Glomerular endothelial cell (primary cell): ENCODE results near the gene NPM1. TPM values are rescaled to one million over a fixed set of nuclear protein-coding genes. Genes with fewer than 3 reads are reported as not detected.

Experiments
- DNase-seq: peaks from one replicate; pipeline ENCODE4 v3.0.0-alpha.2; 2011; ENCODE audit warnings: low read depth, low spot score; ENCODE audit errors: extremely low read depth
- total RNA-seq: library from RNA; depleted of rRNA; stranded (reverse); fragments of >200 nt; gene quantifications from 2 replicates; pipeline ENCODE4 v1.2.3, GENCODE V29; 2015

The NPM1 gene
- total RNA-seq, 1 donor from 2014 or later = 685 TPM

DNA sequence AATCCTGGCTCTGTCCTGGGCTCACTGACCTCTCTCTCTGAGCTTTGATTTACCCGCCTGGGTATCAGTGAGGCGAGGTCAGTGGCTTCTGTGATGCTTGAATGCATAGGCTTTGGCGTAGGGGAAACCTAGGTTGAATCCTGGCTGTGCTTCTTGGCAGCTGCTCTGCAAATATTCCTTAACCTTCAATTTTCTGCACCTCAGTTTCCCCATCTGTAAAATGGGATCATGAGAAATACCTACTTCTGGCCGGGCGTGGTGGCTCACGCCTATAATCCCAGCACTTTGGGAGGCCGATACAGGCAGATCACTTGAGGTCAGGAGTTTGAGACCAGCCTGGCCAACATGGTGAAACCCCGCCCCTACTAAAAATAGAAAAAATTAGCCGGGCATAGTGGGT is 39.0 kb downstream of the NPM1 start:
- no peak for DNase-seq

DNA sequence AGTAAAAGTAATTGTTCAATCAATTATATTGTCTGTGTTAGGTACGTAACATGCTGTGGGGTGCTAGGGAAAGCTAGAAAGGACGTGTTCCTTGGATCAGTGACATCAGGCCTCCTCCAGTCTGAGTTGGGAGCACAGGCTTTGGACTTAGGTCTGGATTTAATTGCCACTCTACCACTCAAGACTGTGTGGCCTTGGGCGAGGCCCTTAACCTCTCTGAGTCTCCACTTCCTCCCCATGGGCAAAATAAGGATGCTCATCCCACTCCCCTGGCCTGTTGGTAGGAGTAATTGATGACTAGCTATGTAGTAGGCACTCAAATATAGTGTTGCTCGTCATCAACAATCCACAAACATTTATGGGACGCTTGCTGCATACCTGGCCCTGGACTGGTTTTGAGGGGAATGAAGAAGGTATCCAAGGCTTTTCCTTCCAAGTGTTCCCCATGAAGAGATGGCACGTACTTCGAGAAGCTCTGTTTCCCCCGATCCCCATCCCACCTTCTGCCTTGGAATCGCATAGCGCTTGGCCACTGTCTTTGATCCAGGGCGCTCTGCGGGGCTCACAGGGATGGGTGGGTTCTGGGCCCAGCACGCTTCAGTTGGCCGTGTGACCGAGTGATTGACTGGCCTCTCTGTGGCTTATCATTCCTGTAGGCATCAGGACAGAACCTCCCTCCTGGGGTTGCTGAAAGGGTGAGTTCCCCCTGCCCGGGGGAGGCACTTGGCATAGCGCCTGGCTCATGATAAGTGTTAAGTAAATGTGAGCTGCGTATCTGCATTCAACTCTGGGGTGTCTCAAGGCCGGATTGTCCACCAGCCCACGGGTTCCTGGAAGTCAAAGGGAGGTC is 39.9 kb downstream of the NPM1 start:
- no peak for DNase-seq

DNA sequence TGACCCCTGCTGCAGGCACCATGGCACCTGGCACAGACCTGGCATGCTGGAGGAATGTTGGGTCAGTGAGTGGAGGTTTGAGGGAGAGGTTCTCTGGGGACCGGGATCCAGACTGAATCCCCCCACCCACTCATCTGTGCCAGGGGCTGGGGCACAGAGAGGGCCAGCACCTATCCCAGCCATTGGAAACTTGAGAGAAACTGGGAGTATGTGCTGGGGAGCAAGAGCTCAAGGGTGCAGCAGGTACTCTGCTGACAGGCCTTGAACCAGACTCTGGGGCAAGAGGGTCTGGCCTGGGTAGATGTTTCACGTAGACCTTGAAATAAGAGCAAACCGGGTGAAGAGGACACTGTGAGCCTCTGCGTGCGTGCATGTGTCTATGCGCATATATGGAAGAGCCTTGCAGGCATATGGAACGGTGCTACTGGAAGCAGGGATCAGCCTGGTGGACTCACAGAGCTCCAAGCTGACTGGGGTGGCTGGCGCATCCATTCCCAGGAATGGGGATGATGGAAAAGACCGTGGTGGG is 40.6 kb downstream of the NPM1 start:
- DNase-seq = no peak

GRCh38 chr5:171428809-171429542 is 41.3 kb downstream of the NPM1 start:
- DNase-seq = no peak

GRCh38 chr5:171429543-171429910 is 41.9 kb downstream of the NPM1 start:
- DNase-seq = no peak

DNA sequence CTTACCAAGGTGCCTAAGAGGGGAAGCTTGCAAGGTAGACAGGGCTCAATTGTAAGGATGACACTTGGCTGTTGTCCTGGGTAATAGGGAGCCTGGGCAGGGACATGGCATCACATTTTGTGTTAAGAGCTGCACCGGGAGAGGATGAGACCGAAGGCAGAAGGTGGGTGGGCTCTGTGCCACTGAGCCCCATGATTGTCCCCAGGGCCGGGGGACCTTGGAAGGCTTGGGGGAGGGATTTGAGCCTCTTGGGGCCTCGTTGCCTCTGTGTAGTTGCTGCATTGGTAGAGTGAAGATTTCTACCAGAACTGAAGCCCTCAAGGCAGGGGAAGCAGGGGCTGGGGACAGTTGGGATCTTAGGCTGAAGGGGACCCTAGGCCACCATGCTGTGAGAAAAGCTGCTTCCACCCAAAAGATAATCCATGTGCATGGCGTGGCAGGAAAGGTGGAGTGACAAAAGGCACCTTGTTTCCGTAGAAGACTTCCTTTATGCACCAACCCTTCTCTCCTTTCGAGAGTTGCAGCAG is 43.7 kb downstream of the NPM1 start:
- DNase-seq = no peak

GRCh38 chr5:171432076-171432475 is 44.4 kb downstream of the NPM1 start:
- DNase-seq = no peak

DNA sequence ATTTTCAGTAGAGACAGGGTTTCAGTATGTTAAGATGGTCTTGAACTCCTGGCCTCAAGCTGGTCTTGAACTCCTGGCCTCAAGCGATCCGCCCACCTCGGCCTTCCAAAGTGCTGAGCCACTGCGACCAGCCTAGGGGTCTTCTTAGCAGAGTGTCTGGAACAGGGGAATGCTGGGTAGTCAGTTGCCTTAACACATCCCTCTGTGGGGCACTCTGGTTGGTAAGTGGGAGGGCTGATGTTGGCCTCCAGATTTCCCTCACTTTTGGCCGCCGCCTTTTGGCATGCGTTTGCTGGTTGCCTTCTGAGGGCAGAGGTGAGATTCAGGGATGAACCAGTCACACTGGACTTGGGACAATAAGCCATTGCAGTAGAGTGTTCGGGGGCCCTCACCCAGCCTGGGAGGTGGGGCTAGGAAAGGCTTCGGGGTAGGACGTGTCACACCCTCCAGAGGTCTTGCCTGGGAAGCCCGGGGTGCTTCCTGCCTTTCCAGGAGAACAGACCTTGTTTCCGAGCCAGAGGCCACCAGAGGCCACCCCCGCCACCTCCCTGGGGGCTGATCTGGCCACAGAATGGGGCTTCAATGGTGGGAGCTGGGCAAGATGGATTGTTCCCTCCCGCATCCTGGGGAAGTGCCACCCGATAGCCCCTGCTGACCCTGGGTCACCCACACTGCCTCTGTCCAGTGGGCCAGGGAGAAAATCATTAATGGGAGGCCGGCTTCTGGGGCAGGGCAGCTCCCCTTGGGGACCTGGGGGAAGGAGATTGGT is 45.1 kb downstream of the NPM1 start:
- no peak for DNase-seq

- no peak for DNase-seq
Measured at GRCh38 chr5:171433352-171433698, 45.7 kb downstream of the NPM1 start.

DNA sequence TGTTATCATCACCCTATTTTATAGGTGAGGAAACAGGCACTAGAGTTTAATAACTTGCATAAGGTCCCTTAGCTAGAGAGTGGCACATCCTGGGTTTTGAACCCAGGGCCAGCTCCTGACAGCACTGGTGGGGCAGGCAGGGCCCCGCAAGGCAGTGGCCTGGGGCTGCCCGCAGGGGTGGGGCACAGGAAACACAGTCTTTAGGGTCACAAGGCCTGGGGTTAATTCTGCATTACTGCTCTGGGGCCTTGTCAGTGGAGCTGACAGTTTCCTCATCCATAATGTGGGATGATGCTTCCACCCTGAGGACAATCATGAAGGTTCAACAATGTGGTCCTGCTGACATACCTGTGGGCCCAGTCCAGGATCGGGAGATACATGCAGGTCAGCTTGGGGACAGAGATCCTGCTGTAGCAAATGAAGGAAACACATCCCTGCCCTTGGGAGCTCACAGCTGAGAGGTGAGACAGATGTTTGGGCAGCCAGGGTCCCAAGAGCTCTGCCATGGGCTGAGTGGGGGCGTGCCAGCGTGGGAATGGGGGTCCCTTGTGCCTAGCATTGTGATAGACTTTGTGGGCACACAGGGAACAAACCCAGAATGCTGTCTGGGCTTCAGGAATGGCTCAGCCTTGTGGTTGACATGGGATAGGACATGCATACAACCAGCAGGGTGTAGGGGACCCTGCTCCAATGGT is 46.5 kb downstream of the NPM1 start:
- no peak for DNase-seq

- no peak for DNase-seq
Measured at GRCh38 chr5:171434874-171435273, 47.2 kb downstream of the NPM1 start.

GRCh38 chr5:171435908-171436307 is 48.3 kb downstream of the NPM1 start:
- no peak for DNase-seq

DNA sequence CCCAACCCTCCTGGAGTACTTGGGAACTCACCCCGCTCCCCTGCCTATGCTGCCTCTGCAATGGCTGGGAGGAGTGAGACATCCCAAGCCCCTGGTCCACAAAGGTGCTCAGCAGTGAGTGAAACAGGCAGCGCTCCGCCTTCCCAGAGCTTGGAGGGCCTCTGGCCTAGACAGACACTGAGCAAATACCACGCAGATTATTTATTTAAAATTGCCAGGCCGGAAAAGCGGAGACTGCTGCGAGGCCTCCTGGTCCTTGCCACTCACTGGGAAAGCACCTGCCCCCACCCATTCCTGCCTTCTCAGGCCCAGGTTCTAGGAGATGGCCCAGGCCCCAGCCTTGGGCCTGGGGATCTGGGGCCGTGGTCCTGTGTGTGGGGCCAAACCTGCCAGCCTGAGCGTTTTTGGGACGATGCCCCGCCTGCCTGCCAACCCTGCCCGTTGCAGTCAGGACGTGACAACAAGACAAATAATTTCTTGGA is 49.2 kb downstream of the NPM1 start:
- DNase-seq = no peak

DNA sequence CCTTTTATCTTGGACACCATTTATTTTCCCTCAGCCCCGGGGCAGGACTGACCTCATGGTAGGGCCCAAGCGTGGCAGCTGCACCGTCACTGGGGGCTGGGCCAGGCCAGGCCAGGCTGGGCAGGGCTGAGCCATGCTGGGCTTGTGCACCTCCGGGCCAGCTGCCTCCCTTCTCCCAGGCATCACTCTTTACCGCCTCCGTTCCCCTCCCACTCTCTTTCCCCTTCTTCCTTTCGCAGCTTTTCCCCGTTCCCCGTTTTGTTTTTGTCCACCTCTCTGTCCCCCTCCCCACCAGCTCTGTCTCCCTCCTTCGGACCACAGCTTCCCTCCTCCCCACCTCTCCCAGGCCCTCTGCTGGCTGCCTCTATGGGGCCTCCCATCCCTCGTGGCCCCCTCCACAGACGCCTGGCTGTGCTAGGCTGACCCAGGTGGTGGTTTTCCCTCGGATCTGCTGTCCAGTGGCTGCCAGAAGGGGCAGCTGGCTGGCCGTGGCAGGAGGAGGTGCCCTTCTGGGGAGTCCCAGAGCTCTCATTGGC is 49.7 kb downstream of the NPM1 start:
- DNase-seq = no peak

GRCh38 chr5:171438738-171439137 is 51.1 kb downstream of the NPM1 start:
- DNase-seq = no peak

DNA sequence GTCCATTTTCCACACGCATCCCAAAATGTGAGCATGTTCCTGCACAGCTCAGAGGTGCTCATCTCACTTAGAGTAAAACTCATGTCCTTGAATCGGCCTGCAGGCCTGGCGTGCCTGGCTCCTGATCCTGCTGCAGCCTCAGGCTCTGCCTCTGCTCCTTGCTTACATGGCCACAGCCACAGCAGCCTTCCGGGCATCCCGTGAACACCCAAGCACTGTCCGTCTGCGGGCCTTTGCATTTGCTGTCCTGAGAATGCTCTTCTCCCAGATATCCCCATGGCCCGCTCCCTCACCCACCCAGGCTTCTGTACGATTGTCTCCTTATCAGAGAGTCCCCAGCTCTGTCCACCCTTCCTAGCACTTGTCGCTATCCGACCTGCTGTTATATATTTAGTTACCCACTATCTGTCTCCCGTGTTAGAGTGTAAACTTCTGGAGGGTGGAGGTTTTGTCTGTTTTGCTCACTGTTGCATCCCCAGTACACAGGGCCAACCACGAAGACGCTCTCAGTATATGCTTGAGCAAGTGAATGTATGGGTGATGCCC is 53.7 kb downstream of the NPM1 start:
- no peak for DNase-seq

- DNase-seq = no peak
Measured at GRCh38 chr5:171442287-171443042, 54.8 kb downstream of the NPM1 start.

DNA sequence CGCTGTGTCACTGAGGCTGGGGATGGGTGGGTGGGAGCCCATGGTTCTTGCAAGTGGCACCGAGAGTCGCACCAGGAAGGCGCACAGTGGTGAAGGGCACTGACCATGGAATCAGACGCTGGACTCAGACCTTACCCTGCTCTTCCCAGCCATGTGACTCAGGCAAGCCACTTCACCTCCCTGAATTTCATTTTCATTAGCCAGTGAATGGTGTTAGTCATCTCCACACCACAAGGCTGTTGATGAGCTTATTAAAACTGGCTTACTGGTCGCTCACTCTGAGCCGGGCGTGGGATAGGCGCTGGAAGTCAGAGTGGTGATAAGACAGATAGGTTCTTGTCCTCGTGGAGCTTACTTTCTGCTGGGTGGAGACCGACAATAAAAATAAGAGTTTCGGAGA is 56.9 kb downstream of the NPM1 start:
- no peak for DNase-seq
